Neutrophil (primary cell): ENCODE data around the gene JARID2.
A peak's percentile ranks its signal among the peaks of the same experiment; 100 is the strongest.

Source experiments
- H3K27ac ChIP-seq: fragments of 200-600 bp; sonication (generic); 2 replicates; pipeline ENCODE4 v1.5.1; 2016; ENCODE audit warnings: mild to moderate bottlenecking, moderate library complexity
- H3K27me3 ChIP-seq: fragments of 200-600 bp; sonication (generic); 2 replicates; pipeline ENCODE4 v1.6.0; 2016; ENCODE audit warnings: mild to moderate bottlenecking
- H3K36me3 ChIP-seq: fragments of 200-600 bp; sonication (generic); 2 replicates; pipeline ENCODE4 v1.5.1; 2017
- H3K4me1 ChIP-seq, 2 experiments: fragments of 200-600 bp in 1 of 2; sonication (generic) in 1 of 2; 1 replicate in 1 of 2; 2 replicates in 1 of 2; pipeline versions ENCODE4 v1.5.1 to v1.6.1; 2013 to 2016; ENCODE audit warnings: low read depth in 1 of 2, low read length in 1 of 2, mild to moderate bottlenecking in 1 of 2, moderate library complexity in 1 of 2; ENCODE audit not compliant: control insufficient read depth in 1 of 2, insufficient read depth in 1 of 2
- H3K4me3 ChIP-seq, 2 experiments: fragments of 200-600 bp in 1 of 2; sonication (generic) in 1 of 2; 1 replicate in 1 of 2; 2 replicates in 1 of 2; pipeline ENCODE4 v1.5.1; 2013 to 2016; ENCODE audit warnings: low read depth in 1 of 2, low read length in 1 of 2, mild to moderate bottlenecking in 1 of 2, moderate library complexity in 1 of 2
- H3K9me3 ChIP-seq: fragments of 200-600 bp; sonication (generic); 2 replicates; pipeline ENCODE4 v1.5.1; 2016
- CTCF ChIP-seq: fragments of 200-600 bp; sonication (generic); IDR thresholded peaks from 2 replicates; pipeline ENCODE4 v1.5.1; 2016; ENCODE audit warnings: antibody characterized with exemption

JARID2 gene

GRCh38 chr6:15331629-15332251, 85.9 kb downstream of the JARID2 start:
- H3K27ac ChIP-seq, result peak overlapping the region; percentile 30
- no peak for TF ChIP-seq CTCF
- H3K9me3 ChIP-seq, result no peaks in the 10 kb centered on the region
- peaks cover 62 to 91% of the 10 kb centered on the region in 2 experiments for H3K4me1 ChIP-seq
- no peaks in the 10 kb centered on the region for H3K36me3 ChIP-seq
- no peak overlapping the region for H3K4me3 ChIP-seq
- H3K27me3 ChIP-seq, result no peaks in the 10 kb centered on the region

- H3K36me3 ChIP-seq, result no peaks in the 10 kb centered on the region
- H3K9me3 ChIP-seq, result no peaks in the 10 kb centered on the region
- peaks cover 69 to 93% of the 10 kb centered on the region in 2 experiments for H3K4me1 ChIP-seq
- H3K27me3 ChIP-seq, result no peaks in the 10 kb centered on the region
- no peak overlapping the region for H3K27ac ChIP-seq
- no peak overlapping the region for H3K4me3 ChIP-seq
- TF ChIP-seq CTCF, result no peak
Measured at GRCh38 chr6:15332446-15332845, 86.6 kb downstream of the JARID2 start.

- Histone ChIP-seq H3K4me1 (peaks cover 70 to 95% of the 10 kb centered on the region in 2 experiments), H3K9me3 (no peaks in the 10 kb centered on the region), H3K36me3 (no peaks in the 10 kb centered on the region), H3K4me3 (no peak overlapping the region), H3K27me3 (no peaks in the 10 kb centered on the region), H3K27ac (peak overlapping the region; percentile 28)
- TF ChIP-seq CTCF, result no peak
Measured at GRCh38 chr6:15335385-15335784, 89.5 kb downstream of the JARID2 start.

- peaks cover 70 to 95% of the 10 kb centered on the region in 2 experiments for H3K4me1 ChIP-seq
- H3K27me3 ChIP-seq, result no peaks in the 10 kb centered on the region
- no peaks in the 10 kb centered on the region for H3K36me3 ChIP-seq
- no peaks in the 10 kb centered on the region for H3K9me3 ChIP-seq
- no peak overlapping the region for H3K4me3 ChIP-seq
- no peak for TF ChIP-seq CTCF
- H3K27ac ChIP-seq, result peak overlapping the region; percentile 28
Measured at GRCh38 chr6:15335916-15336315, 90.0 kb downstream of the JARID2 start.

- H3K4me1 ChIP-seq, result peaks cover 69 to 95% of the 10 kb centered on the region in 2 experiments
- no peaks in the 10 kb centered on the region for H3K36me3 ChIP-seq
- H3K27me3 ChIP-seq, result no peaks in the 10 kb centered on the region
- peak overlapping the region; percentile 63 for H3K27ac ChIP-seq
- TF ChIP-seq CTCF, result no peak
- peak overlapping the region in 1 of 2 experiments; percentile 18 for H3K4me3 ChIP-seq
- H3K9me3 ChIP-seq, result no peaks in the 10 kb centered on the region
Measured at GRCh38 chr6:15336900-15337560, 91.2 kb downstream of the JARID2 start.
